CD4-positive, alpha-beta T cell (primary cell): ENCODE data around the gene C4orf50. TPM values are rescaled to one million over a fixed set of nuclear protein-coding genes. Genes with fewer than 3 reads are reported as not detected.

ENCODE experiments used
- ATAC-seq: fragments of 200-7000 bp; cut with Tn5 transposase; one replicate; pipeline ENCODE4 v1.10.0; 2022; ENCODE audit warnings: mild to moderate bottlenecking; ENCODE audit not compliant: poor library complexity
- CTCF ChIA-PET: fragments of 350-600 bp; sonication (Branson Sonifier 250); formaldehyde crosslinking; loops from one replicate; lab custom pipeline; 2021; ENCODE audit warnings: antibody characterized with exemption, inconsistent platforms; lab: Charles Lee
- POLR2A ChIA-PET: fragments of 350-600 bp; sonication (Branson Sonifier 250); formaldehyde crosslinking; loops from one replicate; lab custom pipeline; 2021; ENCODE audit warnings: antibody characterized with exemption, inconsistent platforms; lab: Charles Lee
- DNase-seq, 14 experiments: peaks; one replicate each; pipeline ENCODE4 v3.0.0-alpha.2; 2013 to 2020; ENCODE audit warnings: mixed read lengths in 2 of 14
- H3K27ac ChIP-seq, 2 donors: one replicate each; pipeline versions ENCODE4 v1.5.1 to v1.7.0; 2013; ENCODE audit warnings: low read length in 2 of 2, low read depth in 1 of 2, mild to moderate bottlenecking in 1 of 2
- H3K27me3 ChIP-seq, 2 experiments: 1 replicate in 1 of 2; 2 replicates in 1 of 2; pipeline versions ENCODE4 v1.6.1 to v1.7.0; 2013; ENCODE audit warnings: low read length in 2 of 2, control low read depth in 1 of 2, mild to moderate bottlenecking in 1 of 2, moderate library complexity in 1 of 2; ENCODE audit not compliant: insufficient read depth in 2 of 2, control insufficient read depth in 1 of 2
- H3K36me3 ChIP-seq: one replicate; pipeline ENCODE4 v1.6.1; 2013; ENCODE audit warnings: low read length, control low read depth; ENCODE audit not compliant: insufficient read depth
- H3K4me1 ChIP-seq: one replicate; pipeline ENCODE4 v1.6.1; 2013; ENCODE audit warnings: low read length, control low read depth; ENCODE audit not compliant: insufficient read depth
- H3K4me3 ChIP-seq: one replicate; pipeline ENCODE4 v1.5.1; 2013; ENCODE audit warnings: mild to moderate bottlenecking, low read length, moderate library complexity
- H3K9me3 ChIP-seq, 2 experiments: 1 replicate in 1 of 2; 2 replicates in 1 of 2; pipeline versions ENCODE4 v1.6.1 to v1.7.0; 2013; ENCODE audit warnings: low read length in 2 of 2, mild to moderate bottlenecking in 2 of 2, control low read depth in 1 of 2, moderate library complexity in 1 of 2; ENCODE audit not compliant: control insufficient read depth in 1 of 2, insufficient read depth in 1 of 2
- H3K27ac Mint-ChIP-seq: one replicate; pipeline ENCODE4 v1.8.0; 2020; ENCODE audit warnings: mixed read lengths
- H3K27me3 Mint-ChIP-seq: one replicate; pipeline ENCODE4 v1.8.0; 2021; ENCODE audit warnings: mixed read lengths
- H3K36me3 Mint-ChIP-seq: one replicate; pipeline ENCODE4 v1.8.0; 2021; ENCODE audit warnings: low read depth, mixed read lengths
- H3K4me1 Mint-ChIP-seq: one replicate; pipeline ENCODE4 v1.8.0; 2021; ENCODE audit warnings: low read depth, mixed read lengths
- H3K4me3 Mint-ChIP-seq: one replicate; pipeline ENCODE4 v1.8.0; 2020; ENCODE audit warnings: mild to moderate bottlenecking, mixed read lengths
- H3K9me3 Mint-ChIP-seq: one replicate; pipeline ENCODE4 v1.8.0; 2020; ENCODE audit warnings: mixed read lengths
- intact Hi-C, 2 experiments: fragments of 100-400 bp; cut with DNase I in 1 of 2; cut with micrococcal nuclease in 1 of 2; formaldehyde crosslinking; loops; one replicate each; pipeline versions ENCODE4 v1.15.1 to v1.9.0; 2023 to 2025; cut with DNase I, micrococcal nuclease
- total RNA-seq, 174 experiments: library from RNA in 2 of 174; stranded (reverse) in 2 of 174; gene quantifications; one replicate each; pipeline ENCODE4 v1.2.3 and lab custom pipeline; 2021 to 2026
- TF ChIP-seq, protein P1 (sequence below): fragments of 200-600 bp; IDR thresholded peaks from one replicate; pipeline ENCODE4 v1.8.0; 2022; ENCODE audit warnings: antibody characterized with exemption, mild to moderate bottlenecking

C4orf50 gene
- total RNA-seq, 2 experiments from 2014 or later: 0.16 to 0.20 TPM

GRCh38 chr4:5974321-5974720 is 43.9 kb downstream of the C4orf50 start:
- intact Hi-C loops: no loop called here
- peaks cover 28% of the 10 kb centered on the region for H3K27me3 Mint-ChIP-seq
- no peaks in the 10 kb centered on the region for H3K4me1 Mint-ChIP-seq
- no peak overlapping the region for H3K4me3 Mint-ChIP-seq
- Histone ChIP-seq H3K36me3 (no peaks in the 10 kb centered on the region), H3K27ac (no peak overlapping the region), H3K9me3 (peaks cover 0 to 14% of the 10 kb centered on the region in 2 experiments), H3K4me3 (no peak overlapping the region), H3K4me1 (no peaks in the 10 kb centered on the region), H3K27me3 (peaks cover 0 to 5% of the 10 kb centered on the region in 2 experiments)
- ChIA-PET POLR2A (no interaction called here), CTCF (no interaction called here)
- ATAC-seq: no peak
- no peaks in the 10 kb centered on the region for H3K9me3 Mint-ChIP-seq
- no peak overlapping the region for H3K27ac Mint-ChIP-seq
- no peaks in the 10 kb centered on the region for H3K36me3 Mint-ChIP-seq
- TF ChIP-seq, protein P1, sequence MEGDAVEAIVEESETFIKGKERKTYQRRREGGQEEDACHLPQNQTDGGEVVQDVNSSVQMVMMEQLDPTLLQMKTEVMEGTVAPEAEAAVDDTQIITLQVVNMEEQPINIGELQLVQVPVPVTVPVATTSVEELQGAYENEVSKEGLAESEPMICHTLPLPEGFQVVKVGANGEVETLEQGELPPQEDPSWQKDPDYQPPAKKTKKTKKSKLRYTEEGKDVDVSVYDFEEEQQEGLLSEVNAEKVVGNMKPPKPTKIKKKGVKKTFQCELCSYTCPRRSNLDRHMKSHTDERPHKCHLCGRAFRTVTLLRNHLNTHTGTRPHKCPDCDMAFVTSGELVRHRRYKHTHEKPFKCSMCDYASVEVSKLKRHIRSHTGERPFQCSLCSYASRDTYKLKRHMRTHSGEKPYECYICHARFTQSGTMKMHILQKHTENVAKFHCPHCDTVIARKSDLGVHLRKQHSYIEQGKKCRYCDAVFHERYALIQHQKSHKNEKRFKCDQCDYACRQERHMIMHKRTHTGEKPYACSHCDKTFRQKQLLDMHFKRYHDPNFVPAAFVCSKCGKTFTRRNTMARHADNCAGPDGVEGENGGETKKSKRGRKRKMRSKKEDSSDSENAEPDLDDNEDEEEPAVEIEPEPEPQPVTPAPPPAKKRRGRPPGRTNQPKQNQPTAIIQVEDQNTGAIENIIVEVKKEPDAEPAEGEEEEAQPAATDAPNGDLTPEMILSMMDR: no peak
- no peak for DNase-seq

- no peaks in the 10 kb centered on the region for H3K4me1 ChIP-seq
- CTCF ChIA-PET: no interaction called here
- Mint-ChIP-seq H3K4me3 (no peak overlapping the region), H3K27me3 (peaks cover 28% of the 10 kb centered on the region), H3K9me3 (no peaks in the 10 kb centered on the region), H3K36me3 (no peaks in the 10 kb centered on the region), H3K4me1 (no peaks in the 10 kb centered on the region), H3K27ac (no peak overlapping the region)
- TF ChIP-seq, protein P1: no peak
- no peaks in the 10 kb centered on the region for H3K36me3 ChIP-seq
- no peak overlapping the region for H3K4me3 ChIP-seq
- POLR2A ChIA-PET: no interaction called here
- H3K27me3 ChIP-seq: peaks cover 0 to 5% of the 10 kb centered on the region in 2 experiments
- peaks cover 0 to 14% of the 10 kb centered on the region in 2 experiments for H3K9me3 ChIP-seq
- no peak for DNase-seq
- intact Hi-C loops: no loop called here
- H3K27ac ChIP-seq: no peak overlapping the region
- no peak for ATAC-seq
These were observed 44.6 kb downstream of the C4orf50 start for GRCh38 chr4:5973486-5974220.

- Mint-ChIP-seq H3K36me3 (no peaks in the 10 kb centered on the region), H3K27ac (no peak overlapping the region), H3K4me3 (no peak overlapping the region), H3K4me1 (no peaks in the 10 kb centered on the region), H3K9me3 (no peaks in the 10 kb centered on the region), H3K27me3 (peaks cover 28% of the 10 kb centered on the region)
- TF ChIP-seq, protein P1: no peak
- ATAC-seq (no peak), DNase-seq (no peak)
- Histone ChIP-seq H3K9me3 (peaks cover 0 to 14% of the 10 kb centered on the region in 2 experiments), H3K4me1 (no peaks in the 10 kb centered on the region), H3K27me3 (peaks cover 0 to 5% of the 10 kb centered on the region in 2 experiments), H3K36me3 (no peaks in the 10 kb centered on the region), H3K27ac (no peak overlapping the region), H3K4me3 (no peak overlapping the region)
- CTCF ChIA-PET: no interaction called here
- intact Hi-C loops: no loop called here
- POLR2A ChIA-PET: no interaction called here
These were observed 45.2 kb downstream of the C4orf50 start for GRCh38 chr4:5973033-5973432.
